Lung (tissue), 12 donors: ENCODE data around the gene PIK3CG. TPM values are rescaled to one million over a fixed set of nuclear protein-coding genes. Genes with fewer than 3 reads are reported as not detected.

Experiments used
- ATAC-seq: fragments of 200-7000 bp; cut with Tn5 transposase; one replicate; pipeline ENCODE4 v1.9.1; 2020; ENCODE audit warnings: moderate number of reproducible peaks; ENCODE audit not compliant: insufficient read depth, low FRiP score
- DNase-seq, 3 donors: peaks; one replicate each; pipeline ENCODE4 v3.0.0-alpha.2; 2013 to 2017
- H3K27ac ChIP-seq, 2 donors: one replicate each; pipeline ENCODE4 v1.5.1; 2013; ENCODE audit warnings: mild to moderate bottlenecking in 2 of 2, moderate library complexity in 2 of 2, control low read depth in 1 of 2, inconsistent platforms in 1 of 2, low read depth in 1 of 2, low read length in 1 of 2
- H3K27me3 ChIP-seq, 3 donors: one replicate each; pipeline ENCODE4 v1.5.1; 2013; ENCODE audit warnings: low read length in 2 of 3; ENCODE audit not compliant: control insufficient read depth in 3 of 3, insufficient read depth in 3 of 3
- H3K36me3 ChIP-seq, 4 donors: one replicate each; pipeline ENCODE4 v1.5.1; 2013; ENCODE audit warnings: low read length in 4 of 4, mild to moderate bottlenecking in 1 of 4, moderate library complexity in 1 of 4; ENCODE audit not compliant: control insufficient read depth in 4 of 4, insufficient read depth in 4 of 4
- H3K4me1 ChIP-seq, 5 donors: one replicate each; pipeline ENCODE4 v1.5.1; 2013; ENCODE audit warnings: low read length in 5 of 5, mild to moderate bottlenecking in 2 of 5, moderate library complexity in 1 of 5; ENCODE audit not compliant: control insufficient read depth in 5 of 5, insufficient read depth in 5 of 5
- H3K4me3 ChIP-seq: one replicate; pipeline ENCODE4 v1.5.1; 2013; ENCODE audit warnings: mild to moderate bottlenecking, control low read depth, moderate library complexity
- H3K9ac ChIP-seq, 2 donors: one replicate each; pipeline ENCODE4 v1.5.1; 2013; ENCODE audit warnings: low read length in 2 of 2, control low read depth in 1 of 2; ENCODE audit not compliant: insufficient read depth in 1 of 2
- H3K9me3 ChIP-seq, 4 donors: one replicate each; pipeline ENCODE4 v1.5.1; 2013; ENCODE audit warnings: low read length in 3 of 4, mild to moderate bottlenecking in 1 of 4, moderate library complexity in 1 of 4; ENCODE audit not compliant: control insufficient read depth in 4 of 4, insufficient read depth in 3 of 4
- CTCF ChIP-seq: IDR thresholded peaks from 2 replicates; pipeline ENCODE4 v1.5.1; 2012; ENCODE audit warnings: mild to moderate bottlenecking; ENCODE audit errors: control extremely low read depth, extremely low read depth
- WGBS, 2 donors: extraction: QIAGEN DNeasy Blood & Tissue Kit; methylation state at CpG; one replicate each; pipeline ENCODE4 v1.1.7; 2013; 5-methylcytosine and 5-hydroxymethylcytosine counted together
- polyA plus RNA-seq, 2 donors: library from polyadenylated mRNA; stranded (reverse); fragments of 200-250 nt; gene quantifications; one replicate each; pipeline ENCODE4 v1.2.1, GENCODE V29; 2013
- total RNA-seq, 2 donors: library from RNA; depleted of rRNA in 1 of 2; stranded (reverse); fragments of >200 nt in 1 of 2; gene quantifications; one replicate each; pipeline ENCODE4 v1.2.1, GENCODE V29; 2014 to 2021
- donor health status: control.
- donor health status: control.
- donor health status: Bipolar disorder and iron deficiency.
- donor health status: healthy.
- donor health status: DM: yes; HTN: yes; CAD: no.

PIK3CG gene
- total and polyA plus RNA-seq, 4 donors = 0.61 to 10.8 (median 6.8) TPM

GRCh38 chr7:106869954-106870353 lies 4.9 kb downstream of the PIK3CG start:
- 72 to 82% methylated on average over 1 of the region's 1 CpG for WGBS, 2 donors
- Histone ChIP-seq H3K27me3 (no peaks in the 10 kb centered on the region), H3K9me3 (peaks cover 0 to 5% (median 0%) of the 10 kb centered on the region in 4 donors), H3K4me1 (no peaks in the 10 kb centered on the region), H3K36me3 (no peaks in the 10 kb centered on the region), H3K27ac (no peak overlapping the region), H3K9ac (no peak overlapping the region), H3K4me3 (no peak overlapping the region)
- no peak for TF ChIP-seq CTCF
- no peak for DNase-seq
- no peak for ATAC-seq

- no peaks in the 10 kb centered on the region for H3K27me3 ChIP-seq
- no peak for DNase-seq
- 37 to 38% methylated on average over 3 of the region's 3 CpGs for WGBS, 2 donors
- no peak for ATAC-seq
- H3K9me3 ChIP-seq = peaks cover 0 to 5% (median 0%) of the 10 kb centered on the region in 4 donors
- no peak overlapping the region for H3K4me3 ChIP-seq
- H3K4me1 ChIP-seq = no peaks in the 10 kb centered on the region
- no peaks in the 10 kb centered on the region for H3K36me3 ChIP-seq
- no peak overlapping the region for H3K9ac ChIP-seq
- H3K27ac ChIP-seq = no peak overlapping the region
- TF ChIP-seq CTCF = no peak
Measured at GRCh38 chr7:106870528-106870927, 5.4 kb downstream of the PIK3CG start.

GRCh38 chr7:106870983-106871410 lies 5.9 kb downstream of the PIK3CG start:
- Histone ChIP-seq H3K9ac (no peak overlapping the region), H3K27me3 (no peaks in the 10 kb centered on the region), H3K36me3 (no peaks in the 10 kb centered on the region), H3K4me1 (no peaks in the 10 kb centered on the region), H3K27ac (no peak overlapping the region), H3K4me3 (no peak overlapping the region), H3K9me3 (peaks cover 0 to 5% (median 0%) of the 10 kb centered on the region in 4 donors)
- 53 to 70% methylated on average over 1 of the region's 1 CpG for WGBS, 2 donors
- TF ChIP-seq CTCF = no peak
- ATAC-seq (no peak), DNase-seq (no peak)
